GM12873 (cell line): ENCODE measurements around the gene COQ10A.
A peak's percentile ranks its signal among the peaks of the same experiment; 100 is the strongest.

Experiments
- TF ChIP-seq, protein P1 (sequence below): IDR thresholded peaks from 2 replicates; pipeline ENCODE4 v1.5.1; 2012; ENCODE audit warnings: low read depth, mild to moderate bottlenecking, moderate library complexity, low read length, control low read depth; ENCODE audit not compliant: insufficient read depth; ENCODE audit errors: missing control alignments

Gene COQ10A

GRCh38 chr12:56244494-56244893, 22.2 kb upstream of the COQ10A start:
- TF ChIP-seq, protein P1, sequence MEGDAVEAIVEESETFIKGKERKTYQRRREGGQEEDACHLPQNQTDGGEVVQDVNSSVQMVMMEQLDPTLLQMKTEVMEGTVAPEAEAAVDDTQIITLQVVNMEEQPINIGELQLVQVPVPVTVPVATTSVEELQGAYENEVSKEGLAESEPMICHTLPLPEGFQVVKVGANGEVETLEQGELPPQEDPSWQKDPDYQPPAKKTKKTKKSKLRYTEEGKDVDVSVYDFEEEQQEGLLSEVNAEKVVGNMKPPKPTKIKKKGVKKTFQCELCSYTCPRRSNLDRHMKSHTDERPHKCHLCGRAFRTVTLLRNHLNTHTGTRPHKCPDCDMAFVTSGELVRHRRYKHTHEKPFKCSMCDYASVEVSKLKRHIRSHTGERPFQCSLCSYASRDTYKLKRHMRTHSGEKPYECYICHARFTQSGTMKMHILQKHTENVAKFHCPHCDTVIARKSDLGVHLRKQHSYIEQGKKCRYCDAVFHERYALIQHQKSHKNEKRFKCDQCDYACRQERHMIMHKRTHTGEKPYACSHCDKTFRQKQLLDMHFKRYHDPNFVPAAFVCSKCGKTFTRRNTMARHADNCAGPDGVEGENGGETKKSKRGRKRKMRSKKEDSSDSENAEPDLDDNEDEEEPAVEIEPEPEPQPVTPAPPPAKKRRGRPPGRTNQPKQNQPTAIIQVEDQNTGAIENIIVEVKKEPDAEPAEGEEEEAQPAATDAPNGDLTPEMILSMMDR: no peak

DNA sequence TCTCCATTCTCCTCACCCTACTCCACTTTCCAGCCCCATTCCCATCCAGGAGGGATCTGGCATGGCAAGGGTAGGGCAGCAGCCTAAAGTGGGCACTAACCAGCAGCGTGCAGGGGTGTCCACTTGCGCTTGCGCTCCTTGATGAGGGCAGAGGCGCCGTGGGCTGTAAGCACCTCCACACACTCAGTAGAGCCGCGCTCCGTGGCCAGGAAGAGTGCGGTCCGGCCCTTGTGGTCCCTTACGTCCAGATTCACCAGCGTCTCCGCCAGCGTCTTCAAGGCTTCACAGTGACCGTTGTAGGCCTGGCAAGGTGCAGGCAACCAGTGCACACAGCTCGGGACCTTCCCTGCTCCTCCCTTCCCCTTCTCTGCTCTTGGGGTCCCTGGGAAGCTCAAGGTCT, 18.8 kb upstream of the COQ10A start:
- TF ChIP-seq, protein P1: no peak

DNA sequence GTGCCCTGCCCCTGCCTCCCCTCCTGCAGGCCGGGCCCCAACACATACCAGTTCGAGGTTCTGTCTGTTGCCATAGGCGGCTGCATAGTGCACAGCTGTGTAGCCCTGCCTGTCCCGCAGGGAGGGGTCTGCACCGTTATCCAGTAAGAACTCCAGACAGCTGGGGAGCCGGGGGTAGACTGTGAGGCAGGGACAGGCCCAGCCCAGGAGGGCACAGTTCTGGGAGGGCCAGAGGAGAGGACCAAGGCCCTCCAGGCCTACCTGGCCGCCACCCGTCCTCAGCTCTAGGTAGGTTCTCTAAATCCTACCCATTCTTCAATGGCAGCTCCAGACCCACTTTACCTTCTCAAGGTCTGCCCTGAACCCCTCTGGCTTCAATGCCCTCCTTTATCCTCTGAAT, 18.0 kb upstream of the COQ10A start:
- TF ChIP-seq, protein P1: no peak

- TF ChIP-seq, protein P1: no peak
Measured at GRCh38 chr12:56252649-56253048, 14.1 kb upstream of the COQ10A start.

DNA sequence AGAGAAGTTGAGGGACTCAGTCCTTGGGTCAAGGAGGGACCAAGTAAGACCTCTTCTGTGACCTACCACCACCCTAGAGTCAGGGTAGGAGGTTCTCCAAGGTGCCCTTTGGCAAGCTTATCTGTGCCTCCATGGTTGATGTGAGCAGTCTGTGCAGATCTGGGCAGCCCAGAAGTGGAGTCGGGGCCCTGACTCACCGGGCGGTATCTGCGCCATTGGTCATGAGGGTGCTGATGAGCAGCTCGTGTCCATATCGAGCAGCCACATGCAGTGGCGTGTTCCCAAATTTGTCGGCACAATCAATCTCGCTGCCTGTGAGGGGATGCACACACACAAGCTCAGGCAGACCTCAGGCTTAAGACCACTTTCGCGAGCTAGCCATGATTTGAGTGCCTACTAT, 13.7 kb upstream of the COQ10A start:
- TF ChIP-seq, protein P1: no peak

DNA sequence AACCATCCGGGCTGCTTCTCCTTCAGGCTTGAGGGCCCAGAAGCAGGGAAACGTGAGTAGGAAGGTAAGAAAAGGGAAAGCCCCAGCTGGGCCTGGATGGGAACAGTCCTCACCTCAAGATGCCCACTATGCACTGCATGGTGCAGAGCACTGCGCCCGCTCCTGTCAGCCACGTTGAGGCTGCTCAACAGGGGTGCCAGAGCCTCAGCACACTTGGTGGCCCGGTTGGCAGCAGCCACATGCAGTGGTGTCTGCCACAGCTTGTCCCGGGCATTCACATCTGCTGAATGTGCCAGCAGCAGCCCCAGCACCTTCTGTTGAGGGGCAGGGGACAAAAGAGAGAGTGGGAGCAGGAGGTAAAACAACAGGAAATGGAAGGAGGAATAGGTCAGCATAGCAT, 11.1 kb upstream of the COQ10A start:
- TF ChIP-seq, protein P1: no peak

DNA sequence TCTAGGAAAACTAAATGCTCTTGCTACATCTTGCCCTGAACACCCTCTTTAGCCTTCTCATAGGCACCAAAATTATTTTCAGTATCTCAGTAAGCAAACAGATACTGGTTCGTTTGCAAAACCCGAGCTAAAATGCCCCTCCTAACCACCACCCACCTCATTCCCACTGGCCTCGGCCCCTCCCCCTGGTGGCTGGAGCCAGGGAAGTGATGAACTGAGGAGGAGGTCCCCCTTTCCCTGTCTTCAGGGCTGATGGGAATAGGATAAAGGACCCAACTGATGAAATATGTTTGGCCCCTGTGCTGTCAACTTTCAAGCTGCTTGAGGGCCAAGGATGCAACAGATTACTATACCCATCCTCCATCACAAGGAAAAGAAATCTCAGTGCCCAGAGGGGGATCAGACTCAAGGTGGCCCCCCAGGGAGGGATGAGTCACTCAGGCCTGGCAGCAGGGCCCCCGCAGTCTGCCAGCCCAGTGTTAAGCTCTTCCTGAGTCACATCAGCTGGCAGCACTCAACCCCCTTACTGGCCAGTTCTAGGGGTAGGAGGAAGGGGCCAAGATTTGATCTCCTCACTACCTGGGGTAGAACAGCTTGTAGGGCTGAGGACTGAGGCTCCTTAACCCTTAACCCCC, 10.3 kb upstream of the COQ10A start:
- TF ChIP-seq, protein P1: peak; percentile 8
